ENCODE measurements around the gene DSCAML1.
"Not testable (repeated sequence)": the region's sequence is repeated elsewhere in the genome, so short reads cannot be mapped to it uniquely, and the experiment has no call there.

The DSCAML1 gene

GRCh38 chr11:117794772-117795629, 2.0 kb downstream of the DSCAML1 start:
- DNase-seq (ENCODE audit: low read depth in 3 of 3) = no peak

GRCh38 chr11:117794135-117794534, 2.9 kb downstream of the DSCAML1 start:
- DNase-seq (ENCODE audit: low read depth in 3 of 3) = no peak

GRCh38 chr11:117793583-117793982, 3.4 kb downstream of the DSCAML1 start:
- DNase-seq (ENCODE audit: low read depth in 3 of 3) = no peak

GRCh38 chr11:117792992-117793391, 4.0 kb downstream of the DSCAML1 start:
- DNase-seq (ENCODE audit: low read depth in 3 of 3) = no peak

- DNase-seq (ENCODE audit: low read depth in 3 of 3) = no peak
Observed at GRCh38 chr11:117792241-117792640, 4.8 kb downstream of the DSCAML1 start.

- no peak for DNase-seq (ENCODE audit: low read depth in 3 of 3)
Observed at GRCh38 chr11:117790279-117790678, 6.7 kb downstream of the DSCAML1 start.

GRCh38 chr11:117789241-117789640, 7.8 kb downstream of the DSCAML1 start:
- no peak for DNase-seq (ENCODE audit: low read depth in 3 of 3)

GRCh38 chr11:117786135-117786870, 10.7 kb downstream of the DSCAML1 start:
- DNase-seq (ENCODE audit: low read depth in 3 of 3) = no peak

- no peak for DNase-seq (ENCODE audit: low read depth in 3 of 3)
Observed at GRCh38 chr11:117782101-117782500, 14.9 kb downstream of the DSCAML1 start.

- no peak for DNase-seq (ENCODE audit: low read depth in 3 of 3)
Observed at GRCh38 chr11:117781627-117782026, 15.4 kb downstream of the DSCAML1 start.

GRCh38 chr11:117780456-117780855, 16.6 kb downstream of the DSCAML1 start:
- no peak for DNase-seq (ENCODE audit: low read depth in 3 of 3)

- no peak for DNase-seq (ENCODE audit: low read depth in 3 of 3)
Observed at GRCh38 chr11:117774553-117774952, 22.5 kb downstream of the DSCAML1 start.

GRCh38 chr11:117772360-117772759, 24.7 kb downstream of the DSCAML1 start:
- DNase-seq (ENCODE audit: low read depth in 3 of 3) = no peak

- DNase-seq (ENCODE audit: low read depth in 3 of 3) = no peak
Observed at GRCh38 chr11:117771841-117772240, 25.2 kb downstream of the DSCAML1 start.

- no peak for DNase-seq (ENCODE audit: low read depth in 3 of 3)
Observed at GRCh38 chr11:117771197-117771596, 25.8 kb downstream of the DSCAML1 start.

GRCh38 chr11:117770061-117770460, 27.0 kb downstream of the DSCAML1 start:
- DNase-seq (ENCODE audit: low read depth in 3 of 3) = no peak

- no peak for DNase-seq (ENCODE audit: low read depth in 3 of 3)
Observed at GRCh38 chr11:117769533-117769932, 27.5 kb downstream of the DSCAML1 start.

- DNase-seq (ENCODE audit: low read depth in 3 of 3) = no peak
Observed at GRCh38 chr11:117768506-117768905, 28.5 kb downstream of the DSCAML1 start.

- DNase-seq (ENCODE audit: low read depth in 3 of 3) = no peak
Observed at GRCh38 chr11:117767071-117767470, 29.9 kb downstream of the DSCAML1 start.

GRCh38 chr11:117766576-117766975, 30.4 kb downstream of the DSCAML1 start:
- DNase-seq (ENCODE audit: low read depth in 3 of 3) = no peak

GRCh38 chr11:117766026-117766425, 31.0 kb downstream of the DSCAML1 start:
- DNase-seq (ENCODE audit: low read depth in 3 of 3) = no peak

GRCh38 chr11:117765068-117765467, 31.9 kb downstream of the DSCAML1 start:
- DNase-seq (ENCODE audit: low read depth in 3 of 3) = no peak

- DNase-seq (ENCODE audit: low read depth in 3 of 3) = not testable (repeated sequence)
Observed at GRCh38 chr11:117763465-117763864, 33.6 kb downstream of the DSCAML1 start.
